Nucleus accumbens (tissue), 56 donors: Measurements from ENCODE around the gene JAKMIP3.

ENCODE experiments used
- DNase-seq, 56 donors: peaks; one replicate each; lab custom pipeline; 2025; lab: John Stamatoyannopoulos, UW

Gene JAKMIP3

GRCh38 chr10:132107949-132108877, 42.5 kb downstream of the JAKMIP3 start:
- DNase-seq, result no peak

- DNase-seq, result no peak
Observed at GRCh38 chr10:132109341-132110110, 43.8 kb downstream of the JAKMIP3 start.

GRCh38 chr10:132110111-132110521, 44.4 kb downstream of the JAKMIP3 start:
- DNase-seq, result no peak

- DNase-seq, result no peak
Observed at GRCh38 chr10:132110713-132111112, 45.0 kb downstream of the JAKMIP3 start.

- DNase-seq, result no peak
Observed at GRCh38 chr10:132111121-132111731, 45.5 kb downstream of the JAKMIP3 start.

- DNase-seq, result no peak
Observed at GRCh38 chr10:132111871-132112341, 46.2 kb downstream of the JAKMIP3 start.

GRCh38 chr10:132112611-132113010, 46.9 kb downstream of the JAKMIP3 start:
- DNase-seq, result peak in 1 of 56 donors; percentile 29

- peak in 31 of 56 donors; percentile 18 to 76 (median 37) for DNase-seq
Observed at GRCh38 chr10:132113206-132113605, 47.5 kb downstream of the JAKMIP3 start.

- DNase-seq, result peak in 8 of 56 donors; percentile 19 to 74 (median 44)
Observed at GRCh38 chr10:132113766-132114365, 48.1 kb downstream of the JAKMIP3 start.

GRCh38 chr10:132114953-132115520, 49.3 kb downstream of the JAKMIP3 start:
- no peak for DNase-seq
